Measurements from ENCODE around the gene HOXB8. TPM values are rescaled to one million over a fixed set of nuclear protein-coding genes. Genes with fewer than 3 reads are reported as not detected.

Gene HOXB8
- total RNA-seq, 1 donor from 2014 or later = not detected

- TF ChIP-seq CTCF (IDR thresholded peaks at IDR 0.05; ENCODE audit: partially characterized antibody, unreplicated experiment) = no peak
- H3K4me3 Mint-ChIP-seq (ENCODE audit: unreplicated experiment) = no peak overlapping the region
- H3K9me3 Mint-ChIP-seq (ENCODE audit: unreplicated experiment) = peaks cover 8% of the 10 kb centered on the region
- H3K27ac Mint-ChIP-seq (ENCODE audit: unreplicated experiment) = no peak overlapping the region
- peaks cover 53% of the 10 kb centered on the region for H3K27me3 Mint-ChIP-seq (ENCODE audit: unreplicated experiment)
- no peaks in the 10 kb centered on the region for H3K36me3 Mint-ChIP-seq (ENCODE audit: unreplicated experiment)
- no peak for DNase-seq
- peaks cover 2% of the 10 kb centered on the region for H3K4me1 Mint-ChIP-seq (ENCODE audit: low read depth, unreplicated experiment)
These were observed 16.4 kb downstream of the HOXB8 start for GRCh38 chr17:48598736-48599135.

- TF ChIP-seq CTCF (IDR thresholded peaks at IDR 0.05; ENCODE audit: partially characterized antibody, unreplicated experiment) = no peak
- Mint-ChIP-seq H3K4me1 (ENCODE audit: low read depth, unreplicated experiment) (peaks cover 2% of the 10 kb centered on the region), H3K27ac (ENCODE audit: unreplicated experiment) (no peak overlapping the region), H3K9me3 (ENCODE audit: unreplicated experiment) (peaks cover 3% of the 10 kb centered on the region), H3K36me3 (ENCODE audit: unreplicated experiment) (no peaks in the 10 kb centered on the region), H3K4me3 (ENCODE audit: unreplicated experiment) (no peak overlapping the region), H3K27me3 (ENCODE audit: unreplicated experiment) (peaks cover 49% of the 10 kb centered on the region)
- no peak for DNase-seq
These were observed 17.1 kb downstream of the HOXB8 start for GRCh38 chr17:48597778-48598631.

- Mint-ChIP-seq H3K4me1 (ENCODE audit: low read depth, unreplicated experiment) (peaks cover 2% of the 10 kb centered on the region), H3K9me3 (ENCODE audit: unreplicated experiment) (peaks cover 2% of the 10 kb centered on the region), H3K36me3 (ENCODE audit: unreplicated experiment) (no peaks in the 10 kb centered on the region), H3K27me3 (ENCODE audit: unreplicated experiment) (peaks cover 48% of the 10 kb centered on the region), H3K4me3 (ENCODE audit: unreplicated experiment) (no peak overlapping the region), H3K27ac (ENCODE audit: unreplicated experiment) (no peak overlapping the region)
- TF ChIP-seq CTCF (IDR thresholded peaks at IDR 0.05; ENCODE audit: partially characterized antibody, unreplicated experiment) = no peak
- DNase-seq = no peak
These were observed 17.6 kb downstream of the HOXB8 start for GRCh38 chr17:48597528-48597777.

- DNase-seq = no peak
- Mint-ChIP-seq H3K36me3 (ENCODE audit: unreplicated experiment) (no peaks in the 10 kb centered on the region), H3K4me3 (ENCODE audit: unreplicated experiment) (no peak overlapping the region), H3K9me3 (ENCODE audit: unreplicated experiment) (peaks cover 2% of the 10 kb centered on the region), H3K4me1 (ENCODE audit: low read depth, unreplicated experiment) (peaks cover 2% of the 10 kb centered on the region), H3K27me3 (ENCODE audit: unreplicated experiment) (peaks cover 46% of the 10 kb centered on the region), H3K27ac (ENCODE audit: unreplicated experiment) (no peak overlapping the region)
- no peak for TF ChIP-seq CTCF (IDR thresholded peaks at IDR 0.05; ENCODE audit: partially characterized antibody, unreplicated experiment)
These were observed 18.2 kb downstream of the HOXB8 start for GRCh38 chr17:48596735-48597527.
